ENCODE data around the gene POLR2A. TPM values are rescaled to one million over a fixed set of nuclear protein-coding genes. Genes with fewer than 3 reads are reported as not detected.

Gene POLR2A
- total and polyA plus RNA-seq, 2 of the 13 experiments (the other 11 are each of a cell fraction or from before 2014, with no cell fraction given), result 17.8 to 18.3 TPM

- no peak for TF ChIP-seq NPAS2 (CRISPR knock-in tag; IDR thresholded peaks at IDR 0.05; ENCODE audit: borderline replicate concordance)
- TF ChIP-seq ZNF605 (CRISPR knock-in tag; IDR thresholded peaks at IDR 0.05), result peak; percentile 84
- no peak for TF ChIP-seq ZNF460 (CRISPR knock-in tag; IDR thresholded peaks at IDR 0.05; ENCODE audit: borderline replicate concordance)
- TF ChIP-seq SP2 (CRISPR knock-in tag; IDR thresholded peaks at IDR 0.05), result 0 out of 2 replicates have a peak, but pooled peaks have one; percentile 26
- peak; percentile 38 for TF ChIP-seq ZC3H13 (CRISPR knock-in tag; IDR thresholded peaks at IDR 0.05)
- TF ChIP-seq CHD2 (IDR thresholded peaks at IDR 0.05; ENCODE audit: low read depth, low read length), result peak; percentile 62; the same call in 1 of the 2 replicates
- peak; percentile 100 for TF ChIP-seq ZXDC (CRISPR knock-in tag; IDR thresholded peaks at IDR 0.05)
- no peak for TF ChIP-seq MEIS1 (CRISPR knock-in tag; IDR thresholded peaks at IDR 0.05; ENCODE audit: borderline replicate concordance)
- TF ChIP-seq ZNF282 (IDR thresholded peaks at IDR 0.05; ENCODE audit: partially characterized antibody), result no peak
- no peak for TF ChIP-seq SRSF4 (IDR thresholded peaks at IDR 0.05; ENCODE audit: low read depth, low read length, poor library complexity, severe bottlenecking)
- no peak; the same call in 1 of the 2 replicates for TF ChIP-seq ZNF891 (CRISPR knock-in tag; IDR thresholded peaks at IDR 0.05)
- TF ChIP-seq ZNF646 (CRISPR knock-in tag; IDR thresholded peaks at IDR 0.05), result no peak
- TF ChIP-seq CERS6 (CRISPR knock-in tag; IDR thresholded peaks at IDR 0.05), result no peak
- TF ChIP-seq SOX5 (CRISPR knock-in tag; IDR thresholded peaks at IDR 0.05; ENCODE audit: borderline replicate concordance), result peak; percentile 58; the same call in 1 of the 2 replicates
- no peak for TF ChIP-seq MTF2 (CRISPR knock-in tag; IDR thresholded peaks at IDR 0.05; ENCODE audit: borderline replicate concordance)
- TF ChIP-seq U2AF1 (optimal IDR thresholded peaks at IDR 0.05; ENCODE audit: low read depth, low read length), result no peak
- TF ChIP-seq PAF1 (CRISPR knock-in tag; IDR thresholded peaks at IDR 0.05), result no peak
- TF ChIP-seq MAFG (CRISPR knock-in tag; IDR thresholded peaks at IDR 0.05), result no peak
Measured at GRCh38 chr17:7484067-7484918, at the start of gene POLR2A (continued).

All from HepG2 (cell line).